ENCODE data around the gene LSM2.

Gene LSM2

DNA sequence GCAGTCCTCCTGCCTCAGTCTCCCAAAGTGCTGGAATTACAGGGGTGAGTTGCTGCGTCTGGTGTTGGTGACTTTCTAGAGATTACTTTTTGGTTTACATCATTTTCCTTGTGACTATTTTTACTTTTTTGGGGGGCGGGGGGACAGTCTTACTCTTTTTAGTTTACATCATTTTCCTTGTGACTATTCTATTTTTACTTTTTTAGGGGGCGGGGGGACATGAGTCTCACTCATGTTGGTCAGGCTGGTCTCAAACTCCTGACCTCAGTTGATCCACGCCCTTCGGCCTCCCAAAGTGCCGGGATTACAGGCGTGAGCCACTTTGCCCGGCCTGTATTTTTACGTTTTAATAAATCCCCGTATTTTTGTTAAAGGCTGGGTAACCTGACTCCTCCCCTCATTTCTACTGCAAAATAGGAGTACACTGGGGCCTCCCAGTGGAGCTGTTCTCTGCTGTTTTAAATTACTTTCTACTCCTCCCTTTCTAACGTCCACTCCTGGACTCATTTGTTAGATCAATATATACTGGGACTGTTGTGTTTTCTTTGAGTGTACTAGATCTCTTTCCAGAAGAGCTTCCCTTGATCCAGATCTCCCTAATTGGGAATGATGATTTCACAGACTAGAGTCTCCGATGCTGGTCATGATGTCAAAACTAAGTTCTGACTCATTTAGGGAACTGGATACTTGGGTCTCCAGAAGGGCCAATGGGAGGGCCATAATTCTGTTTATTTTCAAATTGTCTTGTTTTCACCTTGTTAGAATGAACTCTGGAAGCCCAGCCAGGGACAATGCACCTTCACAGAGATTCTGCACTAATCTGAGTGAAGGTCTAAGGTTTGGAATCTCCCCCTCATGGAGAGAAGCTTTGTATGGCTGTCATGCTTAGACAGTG, 30.0 kb upstream of the LSM2 start:
- Histone ChIP-seq H3K4me3 (ENCODE audit: low read depth, low read length) (peak overlapping the region; percentile 93), H3K36me3 (peaks cover 69% of the 10 kb centered on the region), H3K9me3 (ENCODE audit: severe bottlenecking) (peaks cover 2% of the 10 kb centered on the region), H3K27me3 (ENCODE audit: insufficient read depth, low read depth, severe bottlenecking) (no peaks in the 10 kb centered on the region), H3K27ac (peak overlapping the region; percentile 98)
- DNase-seq, result no peak
- TF ChIP-seq, protein P1, sequence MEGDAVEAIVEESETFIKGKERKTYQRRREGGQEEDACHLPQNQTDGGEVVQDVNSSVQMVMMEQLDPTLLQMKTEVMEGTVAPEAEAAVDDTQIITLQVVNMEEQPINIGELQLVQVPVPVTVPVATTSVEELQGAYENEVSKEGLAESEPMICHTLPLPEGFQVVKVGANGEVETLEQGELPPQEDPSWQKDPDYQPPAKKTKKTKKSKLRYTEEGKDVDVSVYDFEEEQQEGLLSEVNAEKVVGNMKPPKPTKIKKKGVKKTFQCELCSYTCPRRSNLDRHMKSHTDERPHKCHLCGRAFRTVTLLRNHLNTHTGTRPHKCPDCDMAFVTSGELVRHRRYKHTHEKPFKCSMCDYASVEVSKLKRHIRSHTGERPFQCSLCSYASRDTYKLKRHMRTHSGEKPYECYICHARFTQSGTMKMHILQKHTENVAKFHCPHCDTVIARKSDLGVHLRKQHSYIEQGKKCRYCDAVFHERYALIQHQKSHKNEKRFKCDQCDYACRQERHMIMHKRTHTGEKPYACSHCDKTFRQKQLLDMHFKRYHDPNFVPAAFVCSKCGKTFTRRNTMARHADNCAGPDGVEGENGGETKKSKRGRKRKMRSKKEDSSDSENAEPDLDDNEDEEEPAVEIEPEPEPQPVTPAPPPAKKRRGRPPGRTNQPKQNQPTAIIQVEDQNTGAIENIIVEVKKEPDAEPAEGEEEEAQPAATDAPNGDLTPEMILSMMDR (IDR thresholded peaks at IDR 0.05; ENCODE audit: low read depth, low read length), result no peak

DNA sequence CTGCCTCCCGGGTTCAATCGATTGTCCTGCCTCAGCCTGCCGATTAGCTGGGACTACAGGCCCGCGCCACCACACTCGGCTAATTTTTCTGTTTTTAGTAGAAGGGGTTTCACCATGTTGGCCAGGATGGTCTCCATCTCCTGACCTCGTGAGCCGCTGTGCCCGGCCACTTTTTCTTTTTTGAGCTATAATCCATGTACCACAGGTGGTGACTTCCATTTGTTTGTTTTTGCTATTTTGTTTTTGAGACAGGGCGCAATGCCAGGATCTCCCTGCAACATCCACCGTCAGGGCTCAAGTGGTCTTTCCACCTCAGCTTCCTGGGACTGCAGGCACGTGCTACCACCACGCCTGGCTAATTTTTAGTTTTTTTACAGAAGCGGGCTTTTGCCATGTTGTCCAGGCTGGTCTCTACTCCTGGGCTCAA, 29.3 kb upstream of the LSM2 start:
- Histone ChIP-seq H3K27ac (peak overlapping the region; percentile 98), H3K36me3 (peaks cover 62% of the 10 kb centered on the region), H3K4me3 (ENCODE audit: low read depth, low read length) (peak overlapping the region; percentile 93), H3K9me3 (ENCODE audit: severe bottlenecking) (peaks cover 2% of the 10 kb centered on the region), H3K27me3 (ENCODE audit: insufficient read depth, low read depth, severe bottlenecking) (no peaks in the 10 kb centered on the region)
- TF ChIP-seq, protein P1 (IDR thresholded peaks at IDR 0.05; ENCODE audit: low read depth, low read length), result no peak
- no peak for DNase-seq

DNA sequence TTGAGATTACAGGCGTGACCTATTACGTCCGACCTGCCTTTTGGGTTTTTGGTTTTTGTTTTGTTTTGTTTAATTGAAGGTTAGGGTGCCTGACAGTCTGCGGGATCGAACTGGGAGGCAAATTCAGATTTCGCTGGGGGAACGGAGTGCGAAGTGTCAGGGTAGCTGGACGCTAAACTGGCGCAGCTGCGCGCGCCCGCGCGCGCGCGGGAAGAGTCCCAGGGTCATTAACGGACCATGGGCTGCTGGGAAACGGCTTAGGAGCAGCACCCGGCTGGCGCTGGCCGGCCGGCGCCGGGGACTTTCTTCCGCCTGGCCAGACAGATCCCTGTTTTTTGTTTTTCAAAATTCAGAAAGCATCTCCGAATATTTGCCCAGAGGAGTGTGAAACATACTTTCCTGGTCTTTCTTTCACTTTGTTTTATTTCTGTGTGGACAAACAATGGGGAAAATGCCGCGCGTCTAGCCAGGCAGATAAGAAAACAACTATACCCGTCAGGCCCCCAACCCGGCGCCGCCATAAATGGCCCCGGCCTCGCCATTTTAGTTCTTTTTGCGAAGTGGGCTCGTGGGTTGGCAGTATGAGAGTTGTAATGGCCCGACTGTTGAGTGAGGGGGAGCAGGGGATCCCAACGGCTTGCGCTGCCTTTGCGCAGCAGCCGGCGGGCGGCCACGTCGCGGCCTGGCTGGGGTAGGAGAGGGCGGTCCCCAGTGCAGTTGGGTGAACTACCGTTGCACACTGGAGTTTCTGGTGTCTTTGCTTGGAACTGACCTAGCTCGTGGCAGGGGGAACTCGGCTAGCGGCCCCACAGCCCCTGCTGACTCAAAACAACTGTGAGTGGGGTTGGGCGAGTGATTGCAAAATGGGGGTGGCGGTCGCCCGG, 27.8 kb upstream of the LSM2 start:
- H3K9me3 ChIP-seq (ENCODE audit: severe bottlenecking), result peaks cover 2% of the 10 kb centered on the region
- TF ChIP-seq, protein P1 (IDR thresholded peaks at IDR 0.05; ENCODE audit: low read depth, low read length), result no peak

DNA sequence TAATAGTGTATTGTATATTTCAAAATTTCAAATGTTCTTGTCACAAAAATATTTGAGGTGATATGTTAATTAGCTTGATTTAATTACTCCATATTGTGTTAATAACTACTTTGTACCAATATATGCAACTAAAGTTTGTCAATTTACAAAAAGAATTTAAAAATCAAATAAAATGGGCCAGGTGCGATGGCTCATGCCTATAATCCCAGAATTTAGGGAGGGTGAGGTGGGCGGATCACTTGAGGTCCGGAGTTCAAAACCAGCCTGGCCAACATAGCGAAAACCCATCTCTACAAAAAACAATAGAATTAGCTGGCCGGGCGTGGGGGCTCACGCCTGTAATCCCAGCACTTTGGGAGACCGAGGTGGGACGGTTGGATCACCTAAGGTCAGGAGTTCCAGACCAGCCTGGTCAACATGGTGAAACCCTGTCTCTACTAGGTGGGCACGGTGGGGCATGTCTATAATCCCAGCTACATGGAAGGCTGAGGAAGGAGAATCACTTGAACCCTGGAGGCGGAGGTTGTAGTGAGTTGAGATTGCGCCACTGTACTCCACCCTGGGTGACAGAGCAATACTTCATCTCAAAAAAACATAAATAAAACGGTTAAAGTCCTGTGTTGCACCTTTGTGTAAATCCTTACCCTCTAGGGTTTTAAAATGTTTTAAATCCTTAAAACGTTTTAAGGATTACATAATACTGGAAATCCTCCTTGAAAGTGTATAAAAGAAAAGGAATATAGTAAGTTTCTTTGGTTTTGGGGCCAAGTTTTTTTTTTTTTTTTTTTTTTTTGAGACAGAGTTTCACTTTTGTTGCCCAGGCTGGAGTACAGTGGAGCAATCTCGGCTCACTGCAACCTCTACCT, 24.8 kb upstream of the LSM2 start:
- DNase-seq, result no peak
- no peak overlapping the region for H3K4me3 ChIP-seq (ENCODE audit: low read depth, low read length)

More for the DNA sequence above, 27.8 kb upstream of the LSM2 start:
- H3K36me3 ChIP-seq, result peaks cover 48% of the 10 kb centered on the region
- H3K4me3 ChIP-seq (ENCODE audit: low read depth, low read length), result peak overlapping the region; percentile 93
- no peaks in the 10 kb centered on the region for H3K27me3 ChIP-seq (ENCODE audit: insufficient read depth, low read depth, severe bottlenecking)
- H3K27ac ChIP-seq, result peak overlapping the region; percentile 98
- peak; percentile 98 for DNase-seq

More for the DNA sequence above, 24.8 kb upstream of the LSM2 start:
- Histone ChIP-seq H3K27me3 (ENCODE audit: insufficient read depth, low read depth, severe bottlenecking) (no peaks in the 10 kb centered on the region), H3K27ac (no peak overlapping the region), H3K9me3 (ENCODE audit: severe bottlenecking) (peaks cover 11% of the 10 kb centered on the region), H3K36me3 (peaks cover 18% of the 10 kb centered on the region)
- TF ChIP-seq, protein P1 (IDR thresholded peaks at IDR 0.05; ENCODE audit: low read depth, low read length), result no peak

All from WERI-Rb-1 (cell line).